HepG2 (cell line): ENCODE results near the gene MBTD1. TPM values are rescaled to one million over a fixed set of nuclear protein-coding genes. Genes with fewer than 3 reads are reported as not detected.

ENCODE experiments used
- ATF4 ChIP-seq, 2 experiments: fragments of 450-650 bp in 1 of 2; sonication (generic) in 1 of 2; formaldehyde crosslinking; IDR thresholded peaks; 2 replicates each; pipeline versions ENCODE4 v1.5.0 to v1.8.0; 2020 to 2022; ENCODE audit warnings: mild to moderate bottlenecking in 1 of 2, missing genetic modification reagents in 1 of 2
- EP300 ChIP-seq, 3 experiments: sonication (generic) in 1 of 3; formaldehyde crosslinking in 1 of 3; IDR thresholded peaks; 2 replicates each; pipeline versions ENCODE4 v1.5.1 to v1.6.1; 2011 to 2020; ENCODE audit warnings: low read depth in 2 of 3, low read length in 2 of 3, borderline replicate concordance in 1 of 3, improper control_type of control experiment in 1 of 3, mild to moderate bottlenecking in 1 of 3, missing genetic modification reagents in 1 of 3, moderate library complexity in 1 of 3
- KLF9 ChIP-seq: IDR thresholded peaks from 2 replicates; pipeline ENCODE4 v1.6.1; 2016; ENCODE audit warnings: low read depth
- PHF5A ChIP-seq: IDR thresholded peaks from one replicate; pipeline ENCODE4 v1.6.1; 2018; ENCODE audit warnings: low read depth, missing genetic modification reagents; ENCODE audit not compliant: unreplicated experiment
- RFXAP ChIP-seq: sonication (generic); formaldehyde crosslinking; IDR thresholded peaks from 2 replicates; pipeline ENCODE4 v1.4.0; 2020; ENCODE audit warnings: missing genetic modification reagents, borderline replicate concordance
- TFDP1 ChIP-seq: IDR thresholded peaks from 2 replicates; pipeline ENCODE4 v1.6.1; 2016; ENCODE audit warnings: missing compliant biosample characterization, missing genetic modification reagents, borderline replicate concordance
- ZBTB21 ChIP-seq: sonication (generic); formaldehyde crosslinking; IDR thresholded peaks from 2 replicates; pipeline ENCODE4 v1.4.0; 2020; ENCODE audit warnings: missing genetic modification reagents
- ZBTB39 ChIP-seq: sonication (generic); formaldehyde crosslinking; IDR thresholded peaks from 2 replicates; pipeline ENCODE4 v1.5.0; 2020; ENCODE audit warnings: missing genetic modification reagents
- ZBTB40 ChIP-seq, 2 experiments: fragments of 450-650 bp in 1 of 2; sonication (generic) in 1 of 2; formaldehyde crosslinking in 1 of 2; IDR thresholded peaks; 2 replicates each; pipeline versions ENCODE4 v1.6.1 to v1.8.0; 2016 to 2022; ENCODE audit warnings: antibody characterized with exemption in 1 of 2, mild to moderate bottlenecking in 1 of 2, missing genetic modification reagents in 1 of 2
- ZNF251 ChIP-seq: sonication (generic); formaldehyde crosslinking; IDR thresholded peaks from 2 replicates; pipeline ENCODE4 v1.9.0; 2021; ENCODE audit warnings: mild to moderate bottlenecking, missing genetic modification reagents
- ZNF431 ChIP-seq: sonication (generic); formaldehyde crosslinking; IDR thresholded peaks from 2 replicates; pipeline ENCODE4 v1.9.0; 2022; ENCODE audit warnings: missing genetic modification reagents, low read depth, mild to moderate bottlenecking, borderline replicate concordance
- ZNF724P ChIP-seq: sonication (generic); formaldehyde crosslinking; IDR thresholded peaks from 2 replicates; pipeline ENCODE4 v1.8.0; 2022; ENCODE audit warnings: missing genetic modification reagents, borderline replicate concordance
- ZNF883 ChIP-seq: sonication (generic); formaldehyde crosslinking; IDR thresholded peaks from 2 replicates; pipeline ENCODE4 v1.5.1; 2020; ENCODE audit warnings: mild to moderate bottlenecking, missing genetic modification reagents; ENCODE audit errors: not compliant biosample characterization
- polyA plus RNA-seq, 8 experiments: library from polyadenylated mRNA; depleted of rRNA in 3 of 8; stranded (reverse) in 7 of 8; unstranded in 1 of 8; fragments of >200 nt; fragmentation: Illumina TruSeq in 4 of 8; extraction: Trizol in 4 of 8; gene quantifications; 2 replicates each; pipeline versions ENCODE4 v1.2.1 to v1.2.3, GENCODE V29; 2011 to 2016; ENCODE audit warnings: low read depth in 4 of 8, missing spikeins in 1 of 8, mixed read lengths in 1 of 8; ENCODE audit not compliant: insufficient read depth in 1 of 8
- total RNA-seq, 5 experiments: library from RNA; depleted of rRNA; stranded (reverse); fragments of >200 nt; fragmentation: Illumina TruSeq; extraction: Trizol; gene quantifications; 2 replicates each; pipeline ENCODE4 v1.2.3, GENCODE V29; 2016; ENCODE audit warnings: low read depth in 1 of 5

MBTD1 gene
- total and polyA plus RNA-seq, 2 of the 13 experiments (the other 11 are each of a cell fraction or from before 2014, with no cell fraction given) = 20.9 TPM

GRCh38 chr17:51260237-51261023 is 581 bp upstream of the MBTD1 start, which contains the start of gene UTP18 (continued):
- TF ChIP-seq ZBTB40 (IDR thresholded peaks at IDR 0.05) (no peak), ZBTB40 (CRISPR knock-in tag; IDR thresholded peaks at IDR 0.05) (peak; percentile 19; the same call in 1 of the 2 replicates), ZBTB39 (CRISPR knock-in tag) (no peak; the same call in 1 of the 2 replicates), ATF4 (CRISPR knock-in tag; IDR thresholded peaks at IDR 0.05) (peak in 1 of 2 experiments; percentile 74; a peak in 2 of 4 replicates), ZNF431 (CRISPR knock-in tag) (peak; percentile 84; the same call in 1 of the 2 replicates), PHF5A (no peak), KLF9 (CRISPR knock-in tag) (peak; percentile 32; the same call in 1 of the 2 replicates), RFXAP (peak; percentile 88; the same call in 1 of the 2 replicates), ZNF251 (CRISPR knock-in tag) (peak; percentile 84), EP300 (IDR thresholded peaks at IDR 0.05; ENCODE audit: low read depth in 2 of 2, low read length in 2 of 2) (peak in 1 of 2 experiments; percentile 23; a peak in 2 of 4 replicates), EP300 (CRISPR knock-in tag; IDR thresholded peaks at IDR 0.05; ENCODE audit: borderline replicate concordance) (peak; percentile 35; the same call in 1 of the 2 replicates), TFDP1 (CRISPR knock-in tag) (peak; percentile 88), ZNF883 (CRISPR knock-in tag) (peak; percentile 87), ZNF724P (CRISPR knock-in tag) (peak; percentile 70; the same call in 1 of the 2 replicates), ZBTB21 (CRISPR knock-in tag) (no peak; the same call in 1 of the 2 replicates)
